ENCODE measurements around the gene CCDC112. TPM values are rescaled to one million over a fixed set of nuclear protein-coding genes. Genes with fewer than 3 reads are reported as not detected.

Gene CCDC112
- total and polyA plus RNA-seq, 2 donors (not counting 3 experiments of a cell fraction or from before 2014, with no cell fraction given) = 2.4 to 9.6 TPM

DNA sequence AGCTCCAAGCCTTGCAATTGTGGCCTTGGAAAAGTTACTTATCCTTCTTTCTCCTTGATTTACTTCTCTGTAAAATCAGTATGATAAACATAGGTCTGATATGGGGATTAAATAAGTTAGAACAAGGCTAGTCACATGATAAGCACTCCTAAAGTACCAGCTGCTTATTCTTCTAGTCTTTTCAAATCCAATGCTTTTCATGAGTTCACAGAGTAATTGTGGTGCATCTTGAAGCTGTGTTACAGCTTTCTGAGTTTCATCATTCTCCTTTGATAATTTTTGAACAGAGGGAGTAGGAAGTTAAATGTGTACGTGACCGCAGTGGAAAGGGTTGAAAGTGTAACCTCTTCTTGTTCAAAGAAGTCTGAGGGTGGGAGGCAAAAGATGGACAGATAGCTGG is 38.8 kb upstream of the CCDC112 start:
- CTCF ChIA-PET = no interaction called here
- no peak overlapping the region for H3K9ac ChIP-seq (replicated peaks; ENCODE audit: extremely low read depth, insufficient read depth, low read length)
- intact Hi-C loops (cut with micrococcal nuclease) = no loop called here

DNA sequence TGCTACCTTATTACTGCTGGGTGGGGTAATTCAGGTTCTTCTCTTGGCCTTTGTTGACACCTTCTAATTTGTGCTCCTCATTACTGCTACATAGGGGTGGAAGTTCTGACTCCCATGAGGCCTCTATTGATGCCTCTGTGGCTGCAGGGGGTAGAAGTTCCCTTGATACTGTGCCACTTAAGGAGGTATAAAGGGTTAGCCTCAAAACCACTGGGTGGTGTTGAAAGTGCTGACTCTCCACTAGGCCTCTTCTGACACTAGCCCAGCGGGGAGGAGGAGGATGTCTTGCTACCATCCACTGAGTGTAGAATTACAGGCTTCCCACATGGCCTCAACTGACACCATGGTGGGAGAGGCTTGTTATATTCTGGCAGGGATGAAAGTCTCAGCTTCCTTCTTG is 36.7 kb upstream of the CCDC112 start:
- H3K9me1 ChIP-seq (replicated peaks; ENCODE audit: control insufficient read depth, extremely low read depth, insufficient read depth, low read length) = no peaks in the 10 kb centered on the region
- CTCF ChIA-PET = interaction anchor here (2.1 kb wide), 1 partner anchor 23 kb away, joined by 4 read pairs; no protein-coding TSS in a partner anchor
- TF ChIP-seq, protein P1, sequence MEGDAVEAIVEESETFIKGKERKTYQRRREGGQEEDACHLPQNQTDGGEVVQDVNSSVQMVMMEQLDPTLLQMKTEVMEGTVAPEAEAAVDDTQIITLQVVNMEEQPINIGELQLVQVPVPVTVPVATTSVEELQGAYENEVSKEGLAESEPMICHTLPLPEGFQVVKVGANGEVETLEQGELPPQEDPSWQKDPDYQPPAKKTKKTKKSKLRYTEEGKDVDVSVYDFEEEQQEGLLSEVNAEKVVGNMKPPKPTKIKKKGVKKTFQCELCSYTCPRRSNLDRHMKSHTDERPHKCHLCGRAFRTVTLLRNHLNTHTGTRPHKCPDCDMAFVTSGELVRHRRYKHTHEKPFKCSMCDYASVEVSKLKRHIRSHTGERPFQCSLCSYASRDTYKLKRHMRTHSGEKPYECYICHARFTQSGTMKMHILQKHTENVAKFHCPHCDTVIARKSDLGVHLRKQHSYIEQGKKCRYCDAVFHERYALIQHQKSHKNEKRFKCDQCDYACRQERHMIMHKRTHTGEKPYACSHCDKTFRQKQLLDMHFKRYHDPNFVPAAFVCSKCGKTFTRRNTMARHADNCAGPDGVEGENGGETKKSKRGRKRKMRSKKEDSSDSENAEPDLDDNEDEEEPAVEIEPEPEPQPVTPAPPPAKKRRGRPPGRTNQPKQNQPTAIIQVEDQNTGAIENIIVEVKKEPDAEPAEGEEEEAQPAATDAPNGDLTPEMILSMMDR (IDR thresholded peaks at IDR 0.05; ENCODE audit: extremely low read depth in 1 of 2, insufficient read depth in 1 of 2, low read depth in 1 of 2, low read length in 2 of 2) = no peak
- TF ChIP-seq MYC (IDR thresholded peaks at IDR 0.05; ENCODE audit: low read depth, low read length) (no peak), POLR2A (IDR thresholded peaks at IDR 0.05; ENCODE audit: low read depth, low read length) (no peak), JUN (IDR thresholded peaks at IDR 0.05; ENCODE audit: borderline replicate concordance, insufficient read depth, insufficient read length, low read depth) (no peak), FOS (IDR thresholded peaks at IDR 0.05; ENCODE audit: borderline replicate concordance, insufficient read depth, low read length) (no peak), POLR2AphosphoS5 (IDR thresholded peaks at IDR 0.05; ENCODE audit: insufficient read depth, low read depth, low read length) (no peak)
- TF ChIP-seq, protein P2, sequence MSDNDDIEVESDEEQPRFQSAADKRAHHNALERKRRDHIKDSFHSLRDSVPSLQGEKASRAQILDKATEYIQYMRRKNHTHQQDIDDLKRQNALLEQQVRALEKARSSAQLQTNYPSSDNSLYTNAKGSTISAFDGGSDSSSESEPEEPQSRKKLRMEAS (IDR thresholded peaks at IDR 0.05; ENCODE audit: insufficient read depth, insufficient read length) = no peak
- no peak overlapping the region for H3K4me3 ChIP-seq (replicated peaks in 1 of 3; ENCODE audit: insufficient read depth in 1 of 3, low read depth in 1 of 3, low read length in 3 of 3)
- H3K36me3 ChIP-seq (ENCODE audit: control insufficient read depth in 2 of 2, extremely low read depth in 1 of 2, insufficient read depth in 2 of 2, low read length in 2 of 2) = no peaks in the 10 kb centered on the region
- no TSS peak for BruUV-seq (replicated peaks)
- no peaks in the 10 kb centered on the region for H3K79me2 ChIP-seq (ENCODE audit: control insufficient read depth, insufficient read depth, low read length)
- FAIRE-seq (no peak), DNase-seq (ENCODE audit: low read depth, low spot score) (no peak)
- no peaks in the 10 kb centered on the region for H3K27me3 ChIP-seq (ENCODE audit: control insufficient read depth in 2 of 2, insufficient read depth in 2 of 2, low read length in 2 of 2)
- no peaks in the 10 kb centered on the region for H3K4me1 ChIP-seq (ENCODE audit: control insufficient read depth, extremely low read depth, insufficient read depth, low read length)
- no peak overlapping the region for H3K27ac ChIP-seq (ENCODE audit: insufficient read depth, low read depth, low read length)
- POLR2A ChIA-PET = no interaction called here
- H3K4me2 ChIP-seq (ENCODE audit: insufficient read depth, low read length) = no peak overlapping the region
- no peaks in the 10 kb centered on the region for H3K9me3 ChIP-seq (replicated peaks; ENCODE audit: control insufficient read depth, insufficient read depth, low read length)
- no peak overlapping the region for H2AFZ ChIP-seq (ENCODE audit: low read depth, low read length)
- intact Hi-C loops (cut with micrococcal nuclease) = no loop called here
- dilution Hi-C loops (cut with MboI; ENCODE audit: extremely low pct_ligation_motif_present, low sequenced_read_pairs) = no loop called here
- no peaks in the 10 kb centered on the region for H4K20me1 ChIP-seq (replicated peaks; ENCODE audit: control insufficient read depth, extremely low read depth, insufficient read depth, low read length)
- H3K9ac ChIP-seq (replicated peaks; ENCODE audit: extremely low read depth, insufficient read depth, low read length) = no peak overlapping the region

More for the DNA sequence above, 38.8 kb upstream of the CCDC112 start:
- Histone ChIP-seq H2AFZ (ENCODE audit: low read depth, low read length) (no peak overlapping the region), H4K20me1 (replicated peaks; ENCODE audit: control insufficient read depth, extremely low read depth, insufficient read depth, low read length) (no peaks in the 10 kb centered on the region), H3K9me1 (replicated peaks; ENCODE audit: control insufficient read depth, extremely low read depth, insufficient read depth, low read length) (no peaks in the 10 kb centered on the region), H3K36me3 (ENCODE audit: control insufficient read depth in 2 of 2, extremely low read depth in 1 of 2, insufficient read depth in 2 of 2, low read length in 2 of 2) (no peaks in the 10 kb centered on the region), H3K27me3 (ENCODE audit: control insufficient read depth in 2 of 2, insufficient read depth in 2 of 2, low read length in 2 of 2) (no peaks in the 10 kb centered on the region), H3K4me3 (replicated peaks in 1 of 3; ENCODE audit: insufficient read depth in 1 of 3, low read depth in 1 of 3, low read length in 3 of 3) (no peak overlapping the region), H3K9me3 (replicated peaks; ENCODE audit: control insufficient read depth, insufficient read depth, low read length) (no peaks in the 10 kb centered on the region), H3K4me1 (ENCODE audit: control insufficient read depth, extremely low read depth, insufficient read depth, low read length) (no peaks in the 10 kb centered on the region), H3K27ac (ENCODE audit: insufficient read depth, low read depth, low read length) (no peak overlapping the region), H3K4me2 (ENCODE audit: insufficient read depth, low read length) (no peak overlapping the region), H3K79me2 (ENCODE audit: control insufficient read depth, insufficient read depth, low read length) (no peaks in the 10 kb centered on the region)
- POLR2A ChIA-PET = interaction anchor here (0.6 kb wide), 1 partner anchor 838 kb away, joined by 3 read pairs; no protein-coding TSS in a partner anchor
- FAIRE-seq (no peak), DNase-seq (ENCODE audit: low read depth, low spot score) (no peak)
- dilution Hi-C loops (cut with MboI; ENCODE audit: extremely low pct_ligation_motif_present, low sequenced_read_pairs) = no loop called here
- no TSS peak for BruUV-seq (replicated peaks)
- TF ChIP-seq FOS (IDR thresholded peaks at IDR 0.05; ENCODE audit: borderline replicate concordance, insufficient read depth, low read length) = no peak
- no peak for TF ChIP-seq POLR2A (IDR thresholded peaks at IDR 0.05; ENCODE audit: low read depth, low read length)
- no peak for TF ChIP-seq GATA2 (IDR thresholded peaks at IDR 0.05; ENCODE audit: insufficient read depth, insufficient read length, low read depth, low read length)

All from endothelial cell of umbilical vein (primary cell).